Measurements from ENCODE around the gene APBA2.

The APBA2 gene

GRCh38 chr15:29083858-29084257 lies 198.1 kb downstream of the APBA2 start:
- DNase-seq (ENCODE audit: insufficient read length, low spot score) (no peak), FAIRE-seq (no peak)
- no peak for TF ChIP-seq CTCF (IDR thresholded peaks at IDR 0.05; ENCODE audit: insufficient read depth, missing control alignments)

GRCh38 chr15:29086001-29086400 lies 200.2 kb downstream of the APBA2 start:
- FAIRE-seq (no peak), DNase-seq (ENCODE audit: insufficient read length, low spot score) (no peak)
- TF ChIP-seq CTCF (IDR thresholded peaks at IDR 0.05; ENCODE audit: insufficient read depth, missing control alignments): no peak

- FAIRE-seq: no peak
- TF ChIP-seq CTCF (IDR thresholded peaks at IDR 0.05; ENCODE audit: insufficient read depth, missing control alignments): no peak
- no peak for DNase-seq (ENCODE audit: insufficient read length, low spot score)
Observed at GRCh38 chr15:29086891-29087290, 201.1 kb downstream of the APBA2 start.

GRCh38 chr15:29087521-29088285 lies 201.9 kb downstream of the APBA2 start:
- DNase-seq (ENCODE audit: insufficient read length, low spot score) (no peak), FAIRE-seq (no peak)
- no peak for TF ChIP-seq CTCF (IDR thresholded peaks at IDR 0.05; ENCODE audit: insufficient read depth, missing control alignments)

GRCh38 chr15:29088666-29089065 lies 202.9 kb downstream of the APBA2 start:
- no peak for DNase-seq (ENCODE audit: insufficient read length, low spot score)
- FAIRE-seq: no peak
- TF ChIP-seq CTCF (IDR thresholded peaks at IDR 0.05; ENCODE audit: insufficient read depth, missing control alignments): no peak

- DNase-seq (ENCODE audit: insufficient read length, low spot score) (no peak), FAIRE-seq (no peak)
- TF ChIP-seq CTCF (IDR thresholded peaks at IDR 0.05; ENCODE audit: insufficient read depth, missing control alignments): peak; percentile 39
Observed at GRCh38 chr15:29089731-29090616, 204.2 kb downstream of the APBA2 start.
